ENCODE measurements around the gene CD52. TPM values are rescaled to one million over a fixed set of nuclear protein-coding genes. Genes with fewer than 3 reads are reported as not detected.

CD52 gene
- polyA plus RNA-seq, 2 of the 4 experiments (the other 2 are of a cell fraction), result not detected

DNA sequence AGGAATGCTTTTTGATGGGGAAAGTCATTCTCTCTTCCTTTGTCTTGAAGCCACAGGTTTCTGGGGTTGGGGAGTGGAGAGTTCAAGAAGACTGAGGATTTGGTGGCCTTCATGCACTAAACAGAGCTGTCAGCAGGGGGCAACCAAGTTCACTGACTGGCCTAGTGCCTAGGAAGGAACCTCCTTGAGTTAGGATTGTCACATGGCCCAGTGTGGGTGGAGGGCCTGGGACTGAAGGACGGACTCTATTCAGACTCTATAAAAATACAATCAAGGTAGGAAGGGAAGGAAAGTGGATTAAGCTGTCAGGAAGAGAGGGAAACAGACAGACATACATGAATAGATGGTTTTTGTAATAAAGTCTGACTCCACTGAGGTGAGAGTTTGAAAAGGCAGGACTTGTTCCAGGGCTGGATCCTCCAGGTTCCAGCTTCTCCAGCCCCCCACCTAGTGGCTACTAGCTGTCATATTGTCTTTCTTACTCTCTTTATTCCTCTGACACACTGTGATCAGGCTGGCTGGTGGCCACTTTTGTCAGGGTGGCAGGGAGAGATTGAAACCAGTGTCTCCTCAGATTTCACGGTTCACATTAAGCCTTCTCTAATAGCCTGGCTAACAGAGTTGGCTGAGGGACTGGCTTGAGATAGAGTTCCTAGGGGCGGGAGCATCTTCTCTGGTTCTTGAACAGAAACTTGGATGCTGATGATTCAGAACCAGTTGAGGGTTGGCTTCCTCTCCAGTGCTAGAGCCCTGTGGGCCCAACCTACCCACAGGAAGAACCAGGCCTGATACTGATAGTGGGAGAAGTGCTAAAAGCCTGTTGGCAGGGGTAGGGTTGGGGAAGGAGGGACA lies 42.0 kb upstream of the CD52 start:
- Histone ChIP-seq H3K4me2 (peak overlapping the region; percentile 48), H3K4me3 (no peak overlapping the region), H3K27ac (peak overlapping the region; percentile 61 to 74), H3K4me1 (peaks cover 38% of the 10 kb centered on the region), H3K9me3 (no peaks in the 10 kb centered on the region)
- FAIRE-seq (no peak), DNase-seq (ENCODE audit: low read depth in 1 of 2, low spot score in 1 of 2) (peak; percentile 59 to 85), ATAC-seq (peak; percentile 59 to 60)
- POLR2A ChIA-PET, result interaction anchor here (0.5 kb wide), 1 partner anchor 144 kb away, joined by 3 read pairs; no protein-coding TSS in a partner anchor
- WGBS (ENCODE audit: missing lambda C conversion rate), result 51% methylated on average over 3 of the region's 3 CpGs
- CTCF ChIA-PET, result interaction anchor here (0.7 to 6.0 kb wide), 31 partner anchors 9 to 195 kb away, joined by 3 to 32 read pairs (median 4); partner anchors contain the start of genes CD52, LIN28A and ZNF593
- TF ChIP-seq, protein P1, sequence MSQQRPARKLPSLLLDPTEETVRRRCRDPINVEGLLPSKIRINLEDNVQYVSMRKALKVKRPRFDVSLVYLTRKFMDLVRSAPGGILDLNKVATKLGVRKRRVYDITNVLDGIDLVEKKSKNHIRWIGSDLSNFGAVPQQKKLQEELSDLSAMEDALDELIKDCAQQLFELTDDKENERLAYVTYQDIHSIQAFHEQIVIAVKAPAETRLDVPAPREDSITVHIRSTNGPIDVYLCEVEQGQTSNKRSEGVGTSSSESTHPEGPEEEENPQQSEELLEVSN (IDR thresholded peaks at IDR 0.05; ENCODE audit: borderline replicate concordance, low read depth), result no peak
- TF ChIP-seq, protein P2, sequence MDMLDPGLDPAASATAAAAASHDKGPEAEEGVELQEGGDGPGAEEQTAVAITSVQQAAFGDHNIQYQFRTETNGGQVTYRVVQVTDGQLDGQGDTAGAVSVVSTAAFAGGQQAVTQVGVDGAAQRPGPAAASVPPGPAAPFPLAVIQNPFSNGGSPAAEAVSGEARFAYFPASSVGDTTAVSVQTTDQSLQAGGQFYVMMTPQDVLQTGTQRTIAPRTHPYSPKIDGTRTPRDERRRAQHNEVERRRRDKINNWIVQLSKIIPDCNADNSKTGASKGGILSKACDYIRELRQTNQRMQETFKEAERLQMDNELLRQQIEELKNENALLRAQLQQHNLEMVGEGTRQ (IDR thresholded peaks at IDR 0.05), result peak; percentile 67
- no peak for TF ChIP-seq ZSCAN20 (CRISPR knock-in tag; IDR thresholded peaks at IDR 0.05)
- TF ChIP-seq CEBPB (IDR thresholded peaks at IDR 0.05), result no peak
- TF ChIP-seq RAD21 (conservative IDR thresholded peaks at IDR 0.05 in 1 of 2, IDR thresholded peaks at IDR 0.05 in 1 of 2), result peak; percentile 52 to 53
- TF ChIP-seq, protein P3, sequence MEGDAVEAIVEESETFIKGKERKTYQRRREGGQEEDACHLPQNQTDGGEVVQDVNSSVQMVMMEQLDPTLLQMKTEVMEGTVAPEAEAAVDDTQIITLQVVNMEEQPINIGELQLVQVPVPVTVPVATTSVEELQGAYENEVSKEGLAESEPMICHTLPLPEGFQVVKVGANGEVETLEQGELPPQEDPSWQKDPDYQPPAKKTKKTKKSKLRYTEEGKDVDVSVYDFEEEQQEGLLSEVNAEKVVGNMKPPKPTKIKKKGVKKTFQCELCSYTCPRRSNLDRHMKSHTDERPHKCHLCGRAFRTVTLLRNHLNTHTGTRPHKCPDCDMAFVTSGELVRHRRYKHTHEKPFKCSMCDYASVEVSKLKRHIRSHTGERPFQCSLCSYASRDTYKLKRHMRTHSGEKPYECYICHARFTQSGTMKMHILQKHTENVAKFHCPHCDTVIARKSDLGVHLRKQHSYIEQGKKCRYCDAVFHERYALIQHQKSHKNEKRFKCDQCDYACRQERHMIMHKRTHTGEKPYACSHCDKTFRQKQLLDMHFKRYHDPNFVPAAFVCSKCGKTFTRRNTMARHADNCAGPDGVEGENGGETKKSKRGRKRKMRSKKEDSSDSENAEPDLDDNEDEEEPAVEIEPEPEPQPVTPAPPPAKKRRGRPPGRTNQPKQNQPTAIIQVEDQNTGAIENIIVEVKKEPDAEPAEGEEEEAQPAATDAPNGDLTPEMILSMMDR (IDR thresholded peaks at IDR 0.05), result peak; percentile 60
- TF ChIP-seq, protein P4, sequence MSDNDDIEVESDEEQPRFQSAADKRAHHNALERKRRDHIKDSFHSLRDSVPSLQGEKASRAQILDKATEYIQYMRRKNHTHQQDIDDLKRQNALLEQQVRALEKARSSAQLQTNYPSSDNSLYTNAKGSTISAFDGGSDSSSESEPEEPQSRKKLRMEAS (IDR thresholded peaks at IDR 0.05), result peak; percentile 72
- no peak for TF ChIP-seq TP53 (CRISPR knock-in tag; IDR thresholded peaks at IDR 0.05)
- TF ChIP-seq RNF2 (IDR thresholded peaks at IDR 0.05; ENCODE audit: borderline replicate concordance, low read depth), result no peak
- TF ChIP-seq ZNF302 (CRISPR knock-in tag; IDR thresholded peaks at IDR 0.05), result no peak
- TF ChIP-seq SMC3 (IDR thresholded peaks at IDR 0.05), result peak; percentile 61

DNA sequence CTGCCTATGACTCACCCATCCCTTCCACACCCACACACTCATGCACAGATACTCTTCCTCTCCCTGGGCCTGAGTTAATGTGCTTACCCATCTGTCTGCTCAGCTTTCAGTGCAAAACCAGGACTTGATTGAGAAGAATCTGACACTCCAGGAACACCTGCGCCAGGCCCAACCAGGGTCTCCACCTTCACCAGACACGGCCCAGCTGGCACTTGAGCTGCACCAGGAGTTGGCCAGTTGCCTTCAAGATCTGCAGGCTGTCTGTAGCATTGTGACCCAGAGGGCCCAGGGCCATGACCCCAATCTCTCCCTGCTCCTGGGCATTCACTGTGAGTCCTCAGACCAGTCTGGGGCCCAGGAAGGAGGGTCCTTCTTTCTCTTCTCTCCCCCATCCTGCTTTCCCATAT lies 41.3 kb upstream of the CD52 start:
- H3K27ac ChIP-seq, result peak overlapping the region; percentile 61 to 74; a peak in 3 of 6 replicates
- FAIRE-seq (no peak), DNase-seq (ENCODE audit: low read depth in 1 of 2, low spot score in 1 of 2) (no peak), ATAC-seq (no peak)
- no peak overlapping the region for H3K4me3 ChIP-seq
- ChIA-PET POLR2A (no interaction called here), CTCF (interaction anchor here (0.7 to 6.0 kb wide), 20 partner anchors 9 to 194 kb away, joined by 3 to 32 read pairs (median 4); partner anchors contain the start of genes CD52, LIN28A and ZNF593)
- no CpG with 5 or more reads among the region's 2 CpGs for whole genome bisulfite sequencing (ENCODE audit: missing lambda C conversion rate)
- H3K9me3 ChIP-seq, result no peaks in the 10 kb centered on the region
- TF ChIP-seq, protein P5, sequence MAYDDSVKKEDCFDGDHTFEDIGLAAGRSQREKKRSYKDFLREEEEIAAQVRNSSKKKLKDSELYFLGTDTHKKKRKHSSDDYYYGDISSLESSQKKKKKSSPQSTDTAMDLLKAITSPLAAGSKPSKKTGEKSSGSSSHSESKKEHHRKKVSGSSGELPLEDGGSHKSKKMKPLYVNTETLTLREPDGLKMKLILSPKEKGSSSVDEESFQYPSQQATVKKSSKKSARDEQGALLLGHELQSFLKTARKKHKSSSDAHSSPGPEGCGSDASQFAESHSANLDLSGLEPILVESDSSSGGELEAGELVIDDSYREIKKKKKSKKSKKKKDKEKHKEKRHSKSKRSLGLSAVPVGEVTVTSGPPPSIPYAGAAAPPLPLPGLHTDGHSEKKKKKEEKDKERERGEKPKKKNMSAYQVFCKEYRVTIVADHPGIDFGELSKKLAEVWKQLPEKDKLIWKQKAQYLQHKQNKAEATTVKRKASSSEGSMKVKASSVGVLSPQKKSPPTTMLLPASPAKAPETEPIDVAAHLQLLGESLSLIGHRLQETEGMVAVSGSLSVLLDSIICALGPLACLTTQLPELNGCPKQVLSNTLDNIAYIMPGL (CRISPR knock-in tag; IDR thresholded peaks at IDR 0.05; ENCODE audit: borderline replicate concordance), result no peak
- TF ChIP-seq ZNF302 (CRISPR knock-in tag; IDR thresholded peaks at IDR 0.05) (no peak), FOSL2 (IDR thresholded peaks at IDR 0.05) (no peak), FOSL2 (CRISPR knock-in tag; IDR thresholded peaks at IDR 0.05) (peak; percentile 31)
- peaks cover 45% of the 10 kb centered on the region for H3K4me1 ChIP-seq
- peak overlapping the region; percentile 48 for H3K4me2 ChIP-seq

DNA sequence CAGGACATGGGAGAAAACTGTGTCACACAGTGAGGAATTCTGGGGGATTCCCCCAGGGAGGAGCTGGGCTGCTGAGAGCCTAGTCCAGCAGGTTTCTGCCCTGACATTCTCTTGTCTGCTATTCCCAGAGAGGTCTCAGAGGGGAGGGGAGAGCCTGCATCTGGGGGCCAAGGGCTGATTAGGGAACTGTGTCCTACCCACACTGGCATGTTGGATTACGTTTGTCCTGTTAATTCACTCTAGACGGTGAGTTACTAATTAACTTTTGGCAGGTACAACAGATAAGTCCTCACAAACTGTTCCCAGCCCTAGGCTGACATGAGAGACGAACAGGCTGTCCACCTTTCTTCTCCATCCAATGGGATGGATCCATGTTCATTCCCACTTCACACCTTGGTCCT lies 40.5 kb upstream of the CD52 start:
- Histone ChIP-seq H3K4me1 (peaks cover 45% of the 10 kb centered on the region), H3K4me2 (no peak overlapping the region), H3K4me3 (no peak overlapping the region), H3K9me3 (no peaks in the 10 kb centered on the region), H3K27ac (no peak overlapping the region)
- TF ChIP-seq NFE2L2 (conservative IDR thresholded peaks at IDR 0.05; ENCODE audit: low read length) (no peak), SREBF2 (IDR thresholded peaks at IDR 0.05) (no peak), EP300 (IDR thresholded peaks at IDR 0.05) (no peak), TFCP2L1 (CRISPR knock-in tag; IDR thresholded peaks at IDR 0.05) (no peak), FOSL2 (IDR thresholded peaks at IDR 0.05) (no peak), FOSL2 (CRISPR knock-in tag; IDR thresholded peaks at IDR 0.05) (no peak), RCOR1 (IDR thresholded peaks at IDR 0.05; ENCODE audit: low read depth, low read length) (no peak), RFX5 (IDR thresholded peaks at IDR 0.05) (no peak), RAD21 (conservative IDR thresholded peaks at IDR 0.05 in 1 of 2, IDR thresholded peaks at IDR 0.05 in 1 of 2) (no peak), CEBPB (IDR thresholded peaks at IDR 0.05) (no peak), RNF2 (IDR thresholded peaks at IDR 0.05; ENCODE audit: borderline replicate concordance, low read depth) (no peak), BHLHE40 (IDR thresholded peaks at IDR 0.05; ENCODE audit: low read depth, low read length) (no peak)
- TF ChIP-seq, protein P4 (IDR thresholded peaks at IDR 0.05), result no peak
- TF ChIP-seq, protein P6, sequence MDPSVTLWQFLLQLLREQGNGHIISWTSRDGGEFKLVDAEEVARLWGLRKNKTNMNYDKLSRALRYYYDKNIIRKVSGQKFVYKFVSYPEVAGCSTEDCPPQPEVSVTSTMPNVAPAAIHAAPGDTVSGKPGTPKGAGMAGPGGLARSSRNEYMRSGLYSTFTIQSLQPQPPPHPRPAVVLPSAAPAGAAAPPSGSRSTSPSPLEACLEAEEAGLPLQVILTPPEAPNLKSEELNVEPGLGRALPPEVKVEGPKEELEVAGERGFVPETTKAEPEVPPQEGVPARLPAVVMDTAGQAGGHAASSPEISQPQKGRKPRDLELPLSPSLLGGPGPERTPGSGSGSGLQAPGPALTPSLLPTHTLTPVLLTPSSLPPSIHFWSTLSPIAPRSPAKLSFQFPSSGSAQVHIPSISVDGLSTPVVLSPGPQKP (IDR thresholded peaks at IDR 0.05; ENCODE audit: low read depth, low read length), result no peak
- FAIRE-seq (no peak), DNase-seq (ENCODE audit: low read depth in 1 of 2, low spot score in 1 of 2) (no peak), ATAC-seq (no peak)
- ChIA-PET POLR2A (no interaction called here), CTCF (interaction anchor here (0.7 to 6.0 kb wide), 9 partner anchors 8 to 193 kb away, joined by 3 to 32 read pairs (median 7); no protein-coding TSS in a partner anchor)
- WGBS (ENCODE audit: missing lambda C conversion rate), result 92% methylated on average over 3 of the region's 3 CpGs

Data from A549 (cell line).